Ishikawa (cell line): Measurements from ENCODE around the gene MAN2B2.

ENCODE experiments used
- CEBPB ChIP-seq: IDR thresholded peaks from 2 replicates; pipeline ENCODE4 v1.6.1; 2012
- CREB1 ChIP-seq: IDR thresholded peaks from 2 replicates; pipeline ENCODE4 v1.6.1; 2012; ENCODE audit warnings: low read depth
- EGR1 ChIP-seq: IDR thresholded peaks from 2 replicates; pipeline ENCODE4 v1.6.1; 2012
- EP300 ChIP-seq: IDR thresholded peaks from 2 replicates; pipeline ENCODE4 v1.6.1; 2012; ENCODE audit warnings: borderline replicate concordance
- FOXM1 ChIP-seq: IDR thresholded peaks from 2 replicates; pipeline ENCODE4 v1.6.1; 2012; ENCODE audit warnings: low read depth, borderline replicate concordance
- MAX ChIP-seq: IDR thresholded peaks from 2 replicates; pipeline ENCODE4 v1.6.1; 2012
- NFIC ChIP-seq: IDR thresholded peaks from 2 replicates; pipeline ENCODE4 v1.6.1; 2012
- RAD21 ChIP-seq: IDR thresholded peaks from 2 replicates; pipeline ENCODE4 v1.6.1; 2012; ENCODE audit warnings: low read depth
- REST ChIP-seq: IDR thresholded peaks from 2 replicates; pipeline ENCODE4 v1.6.1; 2012; ENCODE audit warnings: low read depth, mild to moderate bottlenecking
- TAF1 ChIP-seq: IDR thresholded peaks from 2 replicates; pipeline ENCODE4 v1.6.1; 2012; ENCODE audit warnings: low read depth, mild to moderate bottlenecking
- TCF12 ChIP-seq: IDR thresholded peaks from 2 replicates; pipeline ENCODE4 v1.6.1; 2012; ENCODE audit warnings: low read depth
- TEAD4 ChIP-seq: IDR thresholded peaks from 2 replicates; pipeline ENCODE4 v1.6.1; 2012
- USF1 ChIP-seq: IDR thresholded peaks from 2 replicates; pipeline ENCODE4 v1.6.1; 2012
- YY1 ChIP-seq: IDR thresholded peaks from 2 replicates; pipeline ENCODE4 v1.6.1; 2012; ENCODE audit warnings: low read depth
- ZBTB7A ChIP-seq: IDR thresholded peaks from 2 replicates; pipeline ENCODE4 v1.6.1; 2012; ENCODE audit warnings: low read depth

The MAN2B2 gene

GRCh38 chr4:6607368-6608055 lies 32.5 kb downstream of the MAN2B2 start:
- no peak for TF ChIP-seq YY1
- TF ChIP-seq NFIC, result no peak
- TF ChIP-seq EP300, result no peak
- TF ChIP-seq CEBPB, result no peak
- no peak for TF ChIP-seq TAF1
- TF ChIP-seq TEAD4, result no peak
- no peak for TF ChIP-seq FOXM1
- no peak for TF ChIP-seq REST

GRCh38 chr4:6608758-6609414 lies 33.9 kb downstream of the MAN2B2 start:
- no peak for TF ChIP-seq USF1
- no peak for TF ChIP-seq EP300
- no peak for TF ChIP-seq TEAD4
- no peak for TF ChIP-seq ZBTB7A
- no peak for TF ChIP-seq REST
- no peak for TF ChIP-seq CEBPB
- TF ChIP-seq TCF12, result no peak
- no peak for TF ChIP-seq MAX
- TF ChIP-seq CREB1, result no peak
- no peak for TF ChIP-seq TAF1
- no peak for TF ChIP-seq NFIC

GRCh38 chr4:6609415-6610079 lies 34.6 kb downstream of the MAN2B2 start:
- TF ChIP-seq TAF1 (no peak), EP300 (no peak), NFIC (no peak), YY1 (no peak), REST (no peak), CEBPB (no peak), TCF12 (no peak), RAD21 (no peak), TEAD4 (no peak), ZBTB7A (no peak), EGR1 (no peak), FOXM1 (no peak), CREB1 (no peak), USF1 (no peak), MAX (no peak)

- TF ChIP-seq MAX, result no peak
- no peak for TF ChIP-seq USF1
- no peak for TF ChIP-seq ZBTB7A
- no peak for TF ChIP-seq YY1
- no peak for TF ChIP-seq CREB1
- no peak for TF ChIP-seq CEBPB
- no peak for TF ChIP-seq TEAD4
- no peak for TF ChIP-seq TAF1
- no peak for TF ChIP-seq RAD21
- TF ChIP-seq EGR1, result no peak
- TF ChIP-seq NFIC, result no peak
Observed at GRCh38 chr4:6610856-6611430, 36.0 kb downstream of the MAN2B2 start.
